GM18867 (cell line): ENCODE measurements around the gene DUSP16.
"Not testable (repeated sequence)": the region's sequence is repeated elsewhere in the genome, so short reads cannot be mapped to it uniquely, and the experiment has no call there.

ENCODE experiments used
- ATAC-seq: cut with Tn5 transposase; IDR thresholded peaks from one replicate; pipeline ENCODE4 v1.9.1; 2021; ENCODE audit warnings: mild to moderate bottlenecking, moderate library complexity; ENCODE audit not compliant: unreplicated experiment

DUSP16 gene

DNA sequence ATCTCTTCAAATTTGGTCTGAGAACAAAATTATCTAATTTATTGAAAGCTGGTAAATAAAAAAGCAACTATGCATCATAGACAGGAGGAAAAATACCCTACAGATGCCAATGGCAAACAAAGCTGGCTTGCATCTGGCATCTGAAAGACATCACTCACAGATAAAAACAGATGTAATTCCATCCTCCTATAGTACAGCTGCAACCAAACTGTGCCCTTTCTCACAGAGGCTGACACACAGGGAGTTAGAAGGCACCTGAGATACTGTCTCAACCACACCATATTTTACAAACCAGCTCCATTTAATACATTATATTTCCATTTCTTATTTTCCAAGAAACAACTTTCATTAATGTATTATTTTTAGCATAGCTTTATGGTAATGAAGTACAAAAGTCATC lies 39.4 kb downstream of the DUSP16 start:
- ATAC-seq, result no peak

DNA sequence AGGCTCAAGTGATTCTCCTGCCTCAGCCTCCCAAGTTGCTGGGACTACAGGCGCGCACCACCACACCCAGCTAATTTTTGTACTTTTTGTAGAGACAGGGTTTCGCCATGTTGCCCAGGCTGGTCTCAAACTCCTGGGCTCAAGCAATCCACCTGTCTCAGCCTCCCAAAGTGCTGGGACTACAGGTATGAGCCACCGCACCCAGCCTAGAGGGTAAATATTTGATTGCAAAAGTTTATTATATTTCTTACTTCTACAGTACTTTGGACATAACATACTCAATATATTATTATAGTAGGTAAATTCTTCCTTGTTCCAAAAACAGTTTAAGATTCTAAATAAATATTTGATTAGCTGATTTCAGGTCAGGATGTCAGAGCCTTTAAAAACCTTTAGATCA lies 40.0 kb downstream of the DUSP16 start:
- ATAC-seq, result not testable (repeated sequence)

DNA sequence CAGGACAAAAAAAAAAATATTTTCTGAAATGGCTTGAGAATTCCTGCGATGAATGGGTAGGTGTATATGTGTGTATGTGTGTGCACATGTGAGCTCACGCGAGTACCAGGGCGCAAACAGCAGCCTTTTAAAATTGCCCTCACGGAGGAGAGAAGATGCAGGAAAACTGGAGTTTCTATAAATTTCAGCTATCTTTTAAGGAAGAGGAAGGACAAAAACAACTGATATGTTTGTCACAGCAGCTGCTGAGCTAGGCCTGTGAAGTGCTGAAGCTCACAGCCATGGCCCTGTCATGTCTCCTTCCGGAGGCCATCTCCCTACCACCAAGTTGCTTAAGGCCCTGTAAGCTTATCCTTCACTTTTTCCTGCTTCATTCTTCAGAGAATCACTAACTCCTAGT lies 40.8 kb downstream of the DUSP16 start:
- no peak for ATAC-seq

DNA sequence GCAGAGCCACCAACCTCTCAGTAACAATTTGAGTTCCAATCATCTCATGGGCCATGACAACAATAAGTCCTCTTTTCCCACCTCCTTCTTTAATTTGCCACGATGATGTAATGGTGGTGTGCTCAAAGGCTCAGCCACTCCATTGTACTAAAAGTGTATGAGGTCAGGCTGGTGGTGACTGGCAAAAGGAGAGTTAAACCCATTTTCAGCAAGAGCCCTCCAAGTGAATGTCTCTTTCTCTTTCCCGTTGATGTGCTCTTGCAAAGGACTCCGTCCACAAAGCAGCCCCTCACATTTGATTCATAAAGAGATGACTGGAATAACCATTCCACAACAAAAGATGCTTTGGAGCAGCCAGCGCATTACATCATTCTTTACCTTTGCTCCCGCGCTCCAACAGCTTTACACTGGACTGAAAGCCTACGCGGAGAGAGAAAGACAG lies 41.6 kb downstream of the DUSP16 start:
- ATAC-seq, result no peak

DNA sequence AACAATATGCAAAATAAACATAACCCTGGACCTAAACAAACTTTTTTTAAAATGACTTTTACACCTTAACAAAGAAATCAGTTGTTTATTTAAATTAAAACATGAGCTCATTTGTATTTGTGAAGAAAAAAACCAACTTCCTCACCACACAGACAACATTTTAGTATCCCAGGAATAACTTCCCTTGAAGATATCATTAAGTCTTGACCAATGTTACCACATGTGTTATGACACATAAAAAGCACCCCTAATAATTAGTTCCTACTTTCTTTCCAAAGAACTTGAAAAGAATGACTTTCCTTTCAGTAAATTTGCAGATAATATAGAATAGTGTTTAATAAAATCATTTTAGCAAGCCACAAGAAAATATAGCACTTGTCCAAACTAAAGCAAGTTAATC lies 42.4 kb downstream of the DUSP16 start:
- no peak for ATAC-seq

DNA sequence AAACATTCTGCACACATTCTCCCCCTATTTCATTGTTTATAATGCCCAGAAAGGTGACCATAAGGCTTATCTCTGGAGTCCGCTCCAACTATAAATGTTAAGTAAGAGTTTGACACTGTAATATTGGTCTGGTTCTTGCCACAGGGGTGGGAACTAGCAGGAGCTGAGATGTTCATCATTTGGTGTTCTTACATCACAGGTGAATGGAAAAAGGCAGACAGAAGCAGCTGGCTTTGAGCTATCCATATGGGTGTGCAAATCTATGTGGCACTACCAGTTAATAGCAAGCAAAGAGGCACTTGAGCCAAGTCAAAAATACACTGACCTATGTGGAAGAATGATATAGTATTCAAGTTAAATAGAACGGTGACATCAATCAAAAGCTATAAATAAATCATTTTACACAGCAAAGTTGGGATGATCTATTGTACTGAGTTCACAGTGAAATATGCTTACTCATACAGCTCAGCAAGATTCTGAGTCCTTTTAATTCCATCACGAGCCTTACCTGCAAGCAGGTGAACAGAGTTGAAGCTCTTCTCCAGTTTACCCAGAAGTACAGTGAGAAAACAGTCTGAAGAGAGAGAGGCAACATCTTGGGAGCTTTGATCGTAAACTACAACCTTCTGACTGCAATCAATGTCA lies 43.2 kb downstream of the DUSP16 start:
- ATAC-seq, result no peak

DNA sequence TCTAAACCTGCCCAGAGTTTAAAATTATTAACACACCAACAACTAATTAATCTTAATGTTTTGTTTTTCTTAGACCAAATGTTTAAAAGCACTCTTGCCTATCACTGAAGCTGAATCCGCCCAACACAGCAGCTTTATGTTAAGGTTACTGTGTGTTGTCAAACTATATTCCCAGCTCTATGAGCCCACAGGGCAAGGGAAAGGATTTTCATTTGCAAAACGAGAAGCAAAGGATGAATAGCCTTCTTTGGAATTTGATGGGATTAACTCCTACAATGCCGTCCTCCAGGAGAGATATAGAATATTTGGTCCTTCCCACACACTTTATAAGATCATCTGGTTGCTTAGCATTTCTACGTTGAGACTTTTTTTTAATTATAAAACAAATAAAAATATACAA lies 43.7 kb downstream of the DUSP16 start:
- no peak for ATAC-seq

DNA sequence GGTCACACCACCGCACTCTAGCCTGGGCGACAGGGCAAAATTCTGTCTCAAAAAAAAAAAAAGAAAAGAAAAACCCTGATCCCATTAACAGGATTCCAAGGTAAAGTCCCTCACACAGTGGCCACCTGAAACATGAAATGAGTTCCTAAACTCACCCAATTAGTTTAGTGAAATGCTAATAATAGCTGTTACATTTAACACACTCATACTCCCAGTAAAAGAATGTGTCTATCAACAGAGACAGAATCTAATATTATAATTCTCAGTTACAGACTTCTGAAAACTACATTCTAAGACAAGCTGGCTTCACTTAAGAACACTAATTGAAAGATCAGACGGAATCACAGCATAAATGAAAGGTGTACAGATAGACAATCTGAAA lies 44.2 kb downstream of the DUSP16 start:
- no peak for ATAC-seq

DNA sequence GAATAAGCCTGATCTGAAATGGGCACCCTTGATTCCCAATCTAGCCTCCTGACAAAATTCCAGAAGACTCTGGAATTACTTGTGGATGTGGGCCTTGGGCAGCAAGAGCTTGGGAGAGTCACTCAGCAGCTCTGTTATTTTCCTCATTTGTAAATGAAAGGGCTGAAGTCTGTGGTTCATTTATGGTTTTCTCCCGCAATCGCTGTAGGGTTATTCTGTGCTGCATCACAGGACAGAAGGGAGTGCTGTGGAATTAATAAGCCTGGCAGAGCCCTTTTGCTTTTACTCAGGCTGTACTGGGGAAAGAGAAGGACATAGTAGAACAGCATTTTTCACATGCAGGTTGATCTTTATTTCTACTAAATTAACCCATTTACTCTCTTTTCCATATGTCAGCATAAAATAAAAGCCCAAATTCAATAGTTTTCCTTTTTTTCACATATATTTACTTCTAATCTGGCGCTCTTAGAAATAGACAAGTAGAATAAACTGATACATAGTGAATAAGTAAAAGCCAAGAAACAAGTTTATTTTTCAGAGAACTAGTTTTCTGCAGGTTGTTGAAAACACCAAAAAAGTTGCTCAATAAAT lies 49.2 kb downstream of the DUSP16 start:
- no peak for ATAC-seq

DNA sequence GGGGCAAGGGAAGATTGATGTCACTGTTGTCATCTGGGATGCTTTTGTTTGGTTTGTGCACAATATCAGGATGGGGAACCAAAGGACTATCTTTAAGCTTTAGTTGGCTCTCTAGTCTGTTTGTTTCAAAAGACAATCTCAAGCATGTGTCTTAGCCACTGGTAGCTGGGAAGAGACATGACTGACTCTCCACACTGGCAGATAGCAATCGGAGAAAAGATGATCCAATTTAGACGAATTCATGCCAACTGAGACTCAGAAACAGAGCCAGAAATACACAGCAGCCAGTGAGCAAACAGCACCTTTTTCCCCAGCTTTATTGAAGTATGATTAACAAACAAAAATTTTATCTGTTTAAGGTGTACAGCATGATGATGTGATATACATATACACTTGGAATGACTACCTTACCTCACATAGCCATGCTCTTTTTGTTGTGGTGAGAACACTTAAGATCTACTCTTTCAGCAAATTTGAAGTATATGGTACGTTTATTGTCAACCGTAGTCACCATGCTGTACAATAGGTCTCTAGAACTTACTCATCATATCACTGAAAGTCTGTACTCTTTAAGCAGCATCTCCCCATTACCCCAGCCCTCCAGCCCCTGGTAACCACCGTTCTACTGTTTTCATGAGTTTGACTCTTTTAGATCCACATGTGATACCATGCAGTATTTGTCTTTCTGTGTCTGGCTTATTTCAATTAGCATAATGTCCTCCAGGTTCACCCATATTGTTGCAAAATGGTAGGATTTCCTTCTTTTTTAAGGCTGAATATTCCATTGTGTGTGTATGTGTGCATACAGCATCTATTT lies 50.6 kb downstream of the DUSP16 start:
- ATAC-seq, result no peak

DNA sequence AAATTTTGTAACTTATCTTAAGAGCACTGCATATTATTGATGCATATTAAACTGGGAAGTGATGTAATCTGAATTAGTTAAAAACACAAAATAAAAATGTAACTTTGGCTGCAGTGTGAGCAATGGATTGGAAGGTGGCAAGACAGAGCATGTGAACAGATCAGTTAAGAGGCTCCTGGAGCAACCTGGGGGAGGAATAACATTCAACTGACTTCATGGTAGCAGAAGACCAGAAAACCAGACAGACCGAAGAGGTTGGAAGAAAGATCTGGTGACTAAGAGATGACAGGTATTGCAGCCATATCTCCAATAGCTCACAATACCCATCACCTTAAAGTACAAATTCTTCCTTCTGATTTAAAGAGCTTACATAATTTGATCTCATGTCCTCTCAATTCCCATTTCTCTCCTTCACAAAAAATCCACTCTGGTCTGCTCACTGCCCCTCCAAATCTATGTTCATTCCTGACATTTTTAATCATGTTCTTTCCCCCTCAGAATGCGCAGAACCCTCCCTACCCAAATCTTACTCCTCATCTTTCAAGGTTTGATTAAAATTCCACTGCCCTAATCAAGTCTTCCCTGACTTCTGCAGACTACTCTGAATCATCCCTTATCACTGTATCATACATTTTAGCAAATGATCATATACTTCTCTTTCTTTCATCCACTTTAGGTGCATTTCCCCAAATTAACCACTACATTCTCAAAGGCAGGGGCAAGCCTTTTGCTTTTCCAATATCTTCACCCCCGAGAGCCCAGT lies 51.5 kb downstream of the DUSP16 start:
- no peak for ATAC-seq

DNA sequence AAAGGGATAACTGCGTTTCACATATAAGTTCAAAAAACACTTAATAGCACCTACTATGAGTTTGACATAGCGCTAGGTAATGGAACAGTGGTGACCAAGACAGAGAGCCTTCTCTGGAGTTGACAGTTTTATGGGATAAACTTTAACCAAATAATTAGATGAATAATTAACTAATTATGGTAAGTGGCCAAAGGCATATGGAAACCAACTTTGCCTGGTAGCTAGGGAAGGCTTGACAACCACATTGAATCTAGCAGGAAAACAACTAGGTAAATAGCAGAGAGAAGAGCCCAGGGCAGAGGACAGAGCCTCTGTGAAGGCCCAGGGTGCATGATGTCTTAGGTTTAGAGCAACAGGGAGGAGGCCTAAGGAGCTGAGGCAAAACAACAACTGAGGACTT lies 52.1 kb downstream of the DUSP16 start:
- no peak for ATAC-seq

DNA sequence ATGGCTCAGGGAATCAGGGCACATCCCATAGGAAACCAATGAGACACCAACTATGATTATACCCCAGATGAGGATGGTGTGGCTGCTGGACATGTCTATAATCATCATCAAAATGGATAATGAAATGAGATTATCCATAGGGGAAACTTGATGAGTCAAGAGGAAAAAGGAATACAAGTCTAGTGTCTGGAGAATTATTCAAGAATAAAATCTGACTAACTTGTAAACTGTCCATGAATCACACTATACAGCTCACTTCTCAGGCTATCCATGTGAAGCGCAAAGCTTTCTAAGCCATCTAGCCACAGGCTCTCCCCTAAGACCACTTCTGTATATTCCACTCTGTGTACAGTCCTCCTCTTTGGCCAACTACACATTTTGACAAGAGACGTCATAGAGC lies 52.5 kb downstream of the DUSP16 start:
- no peak for ATAC-seq

DNA sequence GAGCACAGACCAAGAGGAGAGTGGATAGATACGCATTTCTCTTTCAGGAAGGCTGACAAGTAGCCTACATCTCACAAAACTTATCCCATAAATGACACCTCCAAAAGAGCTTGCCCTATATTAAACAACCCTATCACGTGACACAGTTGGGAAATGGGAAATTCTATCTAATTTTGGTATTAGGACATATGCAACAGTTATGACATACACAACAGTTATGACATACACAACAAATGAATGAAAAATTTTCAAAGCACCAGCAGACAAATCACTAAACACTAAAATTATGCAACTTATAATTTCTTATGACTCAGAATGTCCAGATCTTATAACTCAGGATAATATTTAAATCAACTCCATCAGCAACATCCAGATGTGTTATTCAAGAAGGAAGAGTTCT lies 54.1 kb downstream of the DUSP16 start:
- ATAC-seq, result no peak

DNA sequence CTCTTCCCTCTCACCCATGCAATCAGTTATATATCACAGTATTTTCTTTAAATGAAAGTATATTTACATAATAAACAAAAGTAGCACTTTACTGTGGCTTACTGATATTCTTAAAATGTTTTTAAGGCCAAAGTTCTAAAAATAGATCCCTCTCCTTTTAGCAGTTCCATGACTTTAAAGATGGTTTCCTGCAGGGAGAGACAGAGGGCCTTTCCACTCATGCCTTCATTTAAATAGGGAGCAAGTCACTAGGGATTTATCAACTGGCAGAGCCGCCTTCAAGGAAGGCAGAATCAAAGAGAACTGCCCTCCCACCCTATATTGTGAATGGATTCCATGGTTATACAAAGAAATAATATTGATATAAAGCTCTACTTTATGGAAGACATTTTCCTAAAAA lies 55.5 kb downstream of the DUSP16 start:
- ATAC-seq, result no peak

DNA sequence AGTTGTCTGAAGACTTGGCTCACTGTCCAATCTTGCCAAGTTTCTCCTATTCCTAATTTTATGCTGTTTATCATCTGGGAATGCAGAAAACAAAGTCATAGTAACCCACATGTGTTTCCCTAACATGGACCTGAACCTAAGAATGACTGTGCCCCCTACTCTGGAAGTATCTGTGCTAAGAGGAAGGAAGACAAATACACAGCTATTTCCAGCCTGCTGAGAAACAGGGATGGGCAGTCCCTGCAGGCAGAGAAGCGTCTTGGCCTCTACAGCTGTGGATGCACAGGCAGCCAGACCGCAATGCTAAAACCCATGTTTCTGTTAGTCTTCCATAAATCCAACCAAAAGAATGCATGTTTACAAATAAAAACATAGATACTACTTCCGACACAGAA lies 56.2 kb downstream of the DUSP16 start:
- ATAC-seq, result no peak

DNA sequence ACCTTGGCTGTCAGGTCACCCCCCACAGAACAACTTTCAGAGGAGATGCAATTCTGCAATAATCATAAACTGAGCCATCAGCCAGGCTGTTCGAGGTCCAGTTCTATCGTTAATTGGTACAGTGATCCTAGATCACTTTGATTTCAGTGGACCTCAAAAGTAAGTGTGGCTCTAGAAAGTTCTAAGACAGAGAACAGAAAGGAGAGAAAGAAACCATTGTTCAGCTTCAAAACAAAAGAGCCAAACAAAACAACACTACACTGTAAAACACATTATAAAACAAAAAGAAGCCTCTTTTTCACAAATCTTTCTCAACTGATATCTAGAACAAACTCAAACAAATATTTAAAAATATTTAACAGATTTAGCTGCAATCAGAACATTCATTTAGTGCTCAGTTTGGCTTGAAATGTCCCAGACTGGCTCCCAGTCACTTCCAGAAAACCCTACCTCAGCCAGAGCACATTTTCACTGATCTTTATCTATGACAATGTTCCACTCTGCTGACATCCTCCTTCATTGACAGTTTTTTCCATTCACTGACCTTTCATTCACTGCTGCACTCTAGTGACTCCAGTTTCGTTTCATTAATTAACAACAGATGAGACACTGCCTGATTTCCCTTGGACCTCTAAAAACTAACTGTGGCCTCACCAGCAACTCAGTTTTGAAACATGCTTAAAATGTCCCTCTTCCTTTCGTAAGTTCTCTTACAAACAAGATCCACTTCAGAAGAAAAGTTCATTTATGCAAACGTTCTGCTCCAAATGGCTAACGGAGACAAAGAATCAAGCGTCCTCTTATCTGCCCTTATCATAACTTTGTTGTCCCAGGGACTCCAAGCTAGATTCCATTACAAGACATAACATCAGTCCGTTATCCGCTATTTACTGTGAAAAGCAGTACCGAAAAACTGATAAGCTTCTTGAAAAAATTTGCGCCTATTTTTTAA lies 56.8 kb downstream of the DUSP16 start:
- peak; percentile 88 for ATAC-seq

DNA sequence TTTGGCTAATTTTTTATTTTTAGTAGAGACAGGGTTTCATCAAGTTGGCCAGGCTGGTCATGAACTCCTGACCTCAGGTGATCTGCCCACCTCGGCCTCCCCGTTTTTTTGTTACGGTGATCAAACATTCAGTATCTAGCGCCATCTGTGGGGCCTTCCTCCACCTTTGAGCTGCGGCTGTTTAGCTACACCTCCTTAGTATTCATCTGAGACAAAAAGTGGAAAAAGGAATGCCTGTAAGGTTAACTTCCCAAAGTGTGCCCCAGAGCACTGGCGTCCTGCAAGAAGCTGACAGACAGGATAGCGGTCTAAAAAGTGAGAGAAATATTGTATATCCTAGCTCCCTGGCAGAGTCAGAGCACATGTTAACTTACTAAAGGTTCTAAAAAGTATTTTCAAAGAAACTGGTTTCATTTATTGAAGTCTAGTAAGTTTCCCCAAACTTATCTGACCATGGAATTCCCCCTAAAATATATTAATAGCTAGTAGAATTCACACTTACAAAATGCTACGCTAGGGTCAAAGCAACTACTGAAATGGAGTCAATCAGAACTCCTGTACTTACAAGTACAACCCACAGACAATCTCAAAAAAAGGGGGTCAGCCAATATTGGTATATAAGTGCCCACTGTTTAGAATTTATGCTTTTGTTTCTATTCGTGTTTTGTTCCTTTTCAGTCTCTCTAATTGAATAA lies 59.1 kb downstream of the DUSP16 start:
- ATAC-seq, result no peak

DNA sequence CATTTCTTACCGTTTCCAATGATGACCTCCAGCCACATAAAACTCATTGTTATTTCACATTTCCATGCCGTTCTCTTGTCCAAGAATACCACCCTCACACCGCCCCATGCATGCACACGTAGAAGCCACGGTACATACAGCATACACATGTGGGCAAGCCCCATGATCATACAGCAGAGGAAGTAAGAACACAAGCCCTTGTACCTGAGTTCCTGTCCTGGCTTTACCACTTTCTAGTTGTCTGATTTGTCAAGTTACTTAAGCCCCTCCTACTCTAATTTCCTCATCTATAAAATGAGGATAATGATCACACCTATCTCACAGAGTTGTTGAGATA lies 59.9 kb downstream of the DUSP16 start:
- no peak for ATAC-seq
